ENCODE results near the gene C1orf226. TPM values are rescaled to one million over a fixed set of nuclear protein-coding genes. Genes with fewer than 3 reads are reported as not detected.
A peak's percentile ranks its signal among the peaks of the same experiment; 100 is the strongest.

C1orf226 gene
- polyA plus RNA-seq, 1 donor (not counting 4 experiments of a cell fraction or from before 2014, with no cell fraction given): 0.12 TPM

GRCh38 chr1:162366149-162366548, 15.4 kb upstream of the C1orf226 start:
- H3K9me3 ChIP-seq (ENCODE audit: control insufficient read depth, low read depth, low read length): no peaks in the 10 kb centered on the region
- H3K9me1 ChIP-seq (ENCODE audit: control insufficient read depth, extremely low read depth, insufficient read depth, low read length): no peaks in the 10 kb centered on the region
- FAIRE-seq: no peak
- no peaks in the 10 kb centered on the region for H3K79me2 ChIP-seq (ENCODE audit: control insufficient read depth, insufficient read depth, low read length)
- H3K36me3 ChIP-seq (ENCODE audit: control insufficient read depth in 2 of 2, extremely low read depth in 1 of 2, insufficient read depth in 2 of 2, low read length in 2 of 2): no peaks in the 10 kb centered on the region
- dilution Hi-C loops (cut with MboI; ENCODE audit: extremely low pct_ligation_motif_present, low sequenced_read_pairs): no loop called here
- peaks cover 15% of the 10 kb centered on the region for H3K4me1 ChIP-seq (ENCODE audit: control insufficient read depth, extremely low read depth, insufficient read depth, low read length)
- TF ChIP-seq EZH2 (IDR thresholded peaks at IDR 0.05; ENCODE audit: low read length): no peak
- no peak for TF ChIP-seq CTCF (optimal IDR thresholded peaks at IDR 0.05 in 1 of 3, IDR thresholded peaks at IDR 0.05 in 1 of 3, conservative IDR thresholded peaks at IDR 0.05 in 1 of 3; ENCODE audit: extremely low read depth in 1 of 3, insufficient read depth in 2 of 3, low read length in 3 of 3)
- H3K4me2 ChIP-seq (ENCODE audit: control insufficient read depth, extremely low read depth, insufficient read depth, low read depth, low read length): no peak overlapping the region
- H2AFZ ChIP-seq (ENCODE audit: control insufficient read depth, low read length): no peak overlapping the region
- no peak overlapping the region for H3K27ac ChIP-seq (ENCODE audit: control insufficient read depth, insufficient read depth, low read length)
- peaks cover 4% of the 10 kb centered on the region for H3K27me3 ChIP-seq (ENCODE audit: control insufficient read depth, extremely low read depth, insufficient read depth, low read length)
- no peaks in the 10 kb centered on the region for H4K20me1 ChIP-seq (ENCODE audit: control insufficient read depth, extremely low read depth, insufficient read depth, low read length)
- no peak for DNase-seq (ENCODE audit: low read depth, low spot score)
- H3K4me3 ChIP-seq (ENCODE audit: control insufficient read depth in 2 of 3, extremely low read depth in 1 of 3, insufficient read depth in 2 of 3, low read depth in 1 of 3, low read length in 3 of 3): no peak overlapping the region
- no peak overlapping the region for H3K9ac ChIP-seq (ENCODE audit: control insufficient read depth, extremely low read depth, insufficient read depth, low read length)

- Histone ChIP-seq H3K4me3 (ENCODE audit: control insufficient read depth in 2 of 3, extremely low read depth in 1 of 3, insufficient read depth in 2 of 3, low read depth in 1 of 3, low read length in 3 of 3) (peak overlapping the region in 1 of 3 experiments; percentile 45), H4K20me1 (ENCODE audit: control insufficient read depth, extremely low read depth, insufficient read depth, low read length) (no peaks in the 10 kb centered on the region), H3K27me3 (ENCODE audit: control insufficient read depth, extremely low read depth, insufficient read depth, low read length) (peaks cover 2% of the 10 kb centered on the region), H3K9ac (ENCODE audit: control insufficient read depth, extremely low read depth, insufficient read depth, low read length) (no peak overlapping the region), H3K36me3 (ENCODE audit: control insufficient read depth in 2 of 2, extremely low read depth in 1 of 2, insufficient read depth in 2 of 2, low read length in 2 of 2) (no peaks in the 10 kb centered on the region), H3K4me2 (ENCODE audit: control insufficient read depth, extremely low read depth, insufficient read depth, low read depth, low read length) (no peak overlapping the region), H3K4me1 (ENCODE audit: control insufficient read depth, extremely low read depth, insufficient read depth, low read length) (peaks cover 17% of the 10 kb centered on the region), H3K9me3 (ENCODE audit: control insufficient read depth, low read depth, low read length) (no peaks in the 10 kb centered on the region), H2AFZ (ENCODE audit: control insufficient read depth, low read length) (no peak overlapping the region), H3K79me2 (ENCODE audit: control insufficient read depth, insufficient read depth, low read length) (no peaks in the 10 kb centered on the region), H3K9me1 (ENCODE audit: control insufficient read depth, extremely low read depth, insufficient read depth, low read length) (no peaks in the 10 kb centered on the region), H3K27ac (ENCODE audit: control insufficient read depth, insufficient read depth, low read length) (no peak overlapping the region)
- TF ChIP-seq EZH2 (IDR thresholded peaks at IDR 0.05; ENCODE audit: low read length) (no peak), CTCF (optimal IDR thresholded peaks at IDR 0.05 in 1 of 3, IDR thresholded peaks at IDR 0.05 in 1 of 3, conservative IDR thresholded peaks at IDR 0.05 in 1 of 3; ENCODE audit: extremely low read depth in 1 of 3, insufficient read depth in 2 of 3, low read length in 3 of 3) (no peak)
- dilution Hi-C loops (cut with MboI; ENCODE audit: extremely low pct_ligation_motif_present, low sequenced_read_pairs): no loop called here
- DNase-seq (ENCODE audit: low read depth, low spot score): no peak
- FAIRE-seq: no peak
Measured at GRCh38 chr1:162366671-162367070, 14.9 kb upstream of the C1orf226 start.
